Neural cell (in vitro differentiated cells): ENCODE data around the gene NAV1. TPM values are rescaled to one million over a fixed set of nuclear protein-coding genes. Genes with fewer than 3 reads are reported as not detected.

ENCODE experiments used
- H2AFZ ChIP-seq: fragments of 200-600, 300-800 bp; sonication (generic), shearing (Covaris generic); 2 replicates; pipeline ENCODE4 v1.6.0; 2014; ENCODE audit warnings: low read depth, mild to moderate bottlenecking, antibody characterized with exemption, low read length, moderate library complexity
- H3F3A ChIP-seq: fragments of 200-600 bp; shearing (Covaris generic); 2 replicates; pipeline ENCODE4 v1.6.1; 2016; ENCODE audit warnings: mild to moderate bottlenecking, moderate library complexity, mixed read lengths, antibody characterized with exemption, low read length; ENCODE audit not compliant: insufficient read depth, poor library complexity, severe bottlenecking
- H3K27ac ChIP-seq: fragments of 200-600, 300-800 bp; sonication (generic), shearing (Covaris generic); 2 replicates; pipeline ENCODE4 v1.5.1; 2014; ENCODE audit warnings: mild to moderate bottlenecking, low read length, moderate library complexity
- H3K27me3 ChIP-seq: fragments of 300-800, 200-600 bp; sonication (generic), shearing (Covaris generic); 2 replicates; pipeline ENCODE4 v1.6.0; 2014; ENCODE audit warnings: mild to moderate bottlenecking, low read depth, low read length, moderate library complexity; ENCODE audit not compliant: insufficient read depth
- H3K36me3 ChIP-seq: fragments of 300-800, 200-600 bp; sonication (generic), shearing (Covaris generic); 2 replicates; pipeline ENCODE4 v1.5.1; 2014; ENCODE audit warnings: mild to moderate bottlenecking, antibody characterized with exemption, low read length, moderate library complexity; ENCODE audit not compliant: insufficient read depth
- H3K4me2 ChIP-seq: fragments of 300-800, 200-600 bp; sonication (generic), shearing (Covaris generic); 2 replicates; pipeline ENCODE4 v1.6.0; 2014; ENCODE audit warnings: mild to moderate bottlenecking, low read length
- H3K4me3 ChIP-seq: fragments of 300-800, 200-600 bp; sonication (generic), shearing (Covaris generic); 2 replicates; pipeline ENCODE4 v1.5.1; 2014; ENCODE audit warnings: mild to moderate bottlenecking, low read length, moderate library complexity
- H3K79me2 ChIP-seq: fragments of 200-600 bp; shearing (Covaris generic); replicated peaks from 2 replicates; pipeline ENCODE4 v1.6.0; 2014; ENCODE audit warnings: mild to moderate bottlenecking, low read length, moderate library complexity; ENCODE audit not compliant: insufficient read depth
- H3K9ac ChIP-seq: fragments of 300-800, 200-600 bp; sonication (generic), shearing (Covaris generic); 2 replicates; pipeline ENCODE4 v1.6.1; 2016; ENCODE audit warnings: mild to moderate bottlenecking, low read length, mixed read lengths
- H3K9me2 ChIP-seq: fragments of 200-600 bp; shearing (Covaris generic); 2 replicates; pipeline ENCODE4 v1.6.1; 2016; ENCODE audit warnings: mild to moderate bottlenecking, low read length, mixed read lengths; ENCODE audit not compliant: insufficient read depth
- H3K9me3 ChIP-seq: fragments of 200-600, 300-800 bp; sonication (generic), shearing (Covaris generic); 2 replicates; pipeline ENCODE4 v1.6.1; 2016; ENCODE audit warnings: mild to moderate bottlenecking, mixed run types, low read length, moderate library complexity, mixed read lengths
- H4K20me1 ChIP-seq: fragments of 200-600 bp; shearing (Covaris generic); 2 replicates; pipeline ENCODE4 v1.6.1; 2016; ENCODE audit warnings: mild to moderate bottlenecking, mixed run types; ENCODE audit not compliant: insufficient read depth
- EP300 ChIP-seq: fragments of 450-650 bp; conservative IDR thresholded peaks from 2 replicates; pipeline ENCODE4 v1.6.1; 2014; ENCODE audit warnings: antibody characterized with exemption, mild to moderate bottlenecking, moderate library complexity; ENCODE audit not compliant: poor library complexity, severe bottlenecking
- EZH2 ChIP-seq: fragments of 200-600, 300-800 bp; shearing (Covaris generic), sonication (generic); IDR thresholded peaks from 2 replicates; pipeline ENCODE4 v1.6.1; 2014; ENCODE audit warnings: antibody characterized with exemption, low read length, borderline replicate concordance, mild to moderate bottlenecking; ENCODE audit not compliant: insufficient read depth, poor library complexity, severe bottlenecking
- MXI1 ChIP-seq: fragments of 450-650 bp; conservative IDR thresholded peaks from 2 replicates; pipeline ENCODE4 v1.6.1; 2014; ENCODE audit warnings: antibody characterized with exemption, mild to moderate bottlenecking; ENCODE audit not compliant: poor library complexity, severe bottlenecking
- POLR2AphosphoS5 ChIP-seq: IDR thresholded peaks from 2 replicates; pipeline ENCODE4 v1.6.1; 2012
- RAD21 ChIP-seq: fragments of 450-650 bp; conservative IDR thresholded peaks from 2 replicates; pipeline ENCODE4 v1.6.1; 2014; ENCODE audit warnings: antibody characterized with exemption, mild to moderate bottlenecking, moderate library complexity
- SMC3 ChIP-seq: fragments of 450-650 bp; conservative IDR thresholded peaks from 2 replicates; pipeline ENCODE4 v1.6.1; 2014; ENCODE audit warnings: antibody characterized with exemption, mild to moderate bottlenecking, moderate library complexity; ENCODE audit not compliant: poor library complexity
- TAF1 ChIP-seq: IDR thresholded peaks from 2 replicates; pipeline ENCODE4 v1.6.1; 2012; ENCODE audit warnings: low read depth
- polyA plus RNA-seq: library from polyadenylated mRNA; depleted of rRNA; stranded (reverse); fragments of >200 nt; gene quantifications from 2 replicates; pipeline ENCODE4 v1.2.3, GENCODE V29; 2014
- TF ChIP-seq, protein P1 (sequence below): fragments of 450-650 bp; IDR thresholded peaks from 2 replicates; pipeline ENCODE4 v1.5.1; 2014; ENCODE audit warnings: antibody characterized with exemption, mild to moderate bottlenecking, moderate library complexity; ENCODE audit not compliant: poor library complexity, severe bottlenecking
- TF ChIP-seq, protein P2 (sequence below): IDR thresholded peaks from 2 replicates; pipeline ENCODE4 v1.6.1; 2012; ENCODE audit warnings: borderline replicate concordance

Gene NAV1
- polyA plus RNA-seq, 1 donor from 2014 or later = 33.2 TPM

DNA sequence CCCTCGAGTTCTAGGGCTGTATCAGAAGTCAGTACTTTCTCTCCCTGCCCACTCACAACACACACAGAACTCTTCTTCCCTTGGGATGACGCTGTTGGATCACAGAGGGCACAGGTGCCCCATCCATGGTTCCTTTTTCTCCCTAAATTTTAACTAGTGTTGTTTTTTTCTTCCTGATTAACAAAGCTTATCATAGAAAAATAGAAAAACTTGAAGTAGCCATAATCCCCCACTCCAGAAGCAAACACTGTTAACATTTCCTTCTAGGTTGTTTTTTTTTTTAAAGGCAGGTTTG, 27.5 kb downstream of the NAV1 start:
- Histone ChIP-seq H3K4me2 (no peak overlapping the region), H4K20me1 (no peaks in the 10 kb centered on the region), H3K9me2 (no peaks in the 10 kb centered on the region), H3K36me3 (no peaks in the 10 kb centered on the region), H3K27me3 (no peaks in the 10 kb centered on the region), H3K27ac (no peak overlapping the region), H3K79me2 (no peaks in the 10 kb centered on the region), H3F3A (no peaks in the 10 kb centered on the region), H3K4me3 (no peak overlapping the region), H2AFZ (no peak overlapping the region), H3K9me3 (no peaks in the 10 kb centered on the region), H3K9ac (no peak overlapping the region)
- no peak for TF ChIP-seq TAF1
- no peak for TF ChIP-seq RAD21
- TF ChIP-seq, protein P1, sequence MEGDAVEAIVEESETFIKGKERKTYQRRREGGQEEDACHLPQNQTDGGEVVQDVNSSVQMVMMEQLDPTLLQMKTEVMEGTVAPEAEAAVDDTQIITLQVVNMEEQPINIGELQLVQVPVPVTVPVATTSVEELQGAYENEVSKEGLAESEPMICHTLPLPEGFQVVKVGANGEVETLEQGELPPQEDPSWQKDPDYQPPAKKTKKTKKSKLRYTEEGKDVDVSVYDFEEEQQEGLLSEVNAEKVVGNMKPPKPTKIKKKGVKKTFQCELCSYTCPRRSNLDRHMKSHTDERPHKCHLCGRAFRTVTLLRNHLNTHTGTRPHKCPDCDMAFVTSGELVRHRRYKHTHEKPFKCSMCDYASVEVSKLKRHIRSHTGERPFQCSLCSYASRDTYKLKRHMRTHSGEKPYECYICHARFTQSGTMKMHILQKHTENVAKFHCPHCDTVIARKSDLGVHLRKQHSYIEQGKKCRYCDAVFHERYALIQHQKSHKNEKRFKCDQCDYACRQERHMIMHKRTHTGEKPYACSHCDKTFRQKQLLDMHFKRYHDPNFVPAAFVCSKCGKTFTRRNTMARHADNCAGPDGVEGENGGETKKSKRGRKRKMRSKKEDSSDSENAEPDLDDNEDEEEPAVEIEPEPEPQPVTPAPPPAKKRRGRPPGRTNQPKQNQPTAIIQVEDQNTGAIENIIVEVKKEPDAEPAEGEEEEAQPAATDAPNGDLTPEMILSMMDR = no peak
- TF ChIP-seq SMC3 = no peak
- no peak for TF ChIP-seq MXI1
- TF ChIP-seq, protein P2, sequence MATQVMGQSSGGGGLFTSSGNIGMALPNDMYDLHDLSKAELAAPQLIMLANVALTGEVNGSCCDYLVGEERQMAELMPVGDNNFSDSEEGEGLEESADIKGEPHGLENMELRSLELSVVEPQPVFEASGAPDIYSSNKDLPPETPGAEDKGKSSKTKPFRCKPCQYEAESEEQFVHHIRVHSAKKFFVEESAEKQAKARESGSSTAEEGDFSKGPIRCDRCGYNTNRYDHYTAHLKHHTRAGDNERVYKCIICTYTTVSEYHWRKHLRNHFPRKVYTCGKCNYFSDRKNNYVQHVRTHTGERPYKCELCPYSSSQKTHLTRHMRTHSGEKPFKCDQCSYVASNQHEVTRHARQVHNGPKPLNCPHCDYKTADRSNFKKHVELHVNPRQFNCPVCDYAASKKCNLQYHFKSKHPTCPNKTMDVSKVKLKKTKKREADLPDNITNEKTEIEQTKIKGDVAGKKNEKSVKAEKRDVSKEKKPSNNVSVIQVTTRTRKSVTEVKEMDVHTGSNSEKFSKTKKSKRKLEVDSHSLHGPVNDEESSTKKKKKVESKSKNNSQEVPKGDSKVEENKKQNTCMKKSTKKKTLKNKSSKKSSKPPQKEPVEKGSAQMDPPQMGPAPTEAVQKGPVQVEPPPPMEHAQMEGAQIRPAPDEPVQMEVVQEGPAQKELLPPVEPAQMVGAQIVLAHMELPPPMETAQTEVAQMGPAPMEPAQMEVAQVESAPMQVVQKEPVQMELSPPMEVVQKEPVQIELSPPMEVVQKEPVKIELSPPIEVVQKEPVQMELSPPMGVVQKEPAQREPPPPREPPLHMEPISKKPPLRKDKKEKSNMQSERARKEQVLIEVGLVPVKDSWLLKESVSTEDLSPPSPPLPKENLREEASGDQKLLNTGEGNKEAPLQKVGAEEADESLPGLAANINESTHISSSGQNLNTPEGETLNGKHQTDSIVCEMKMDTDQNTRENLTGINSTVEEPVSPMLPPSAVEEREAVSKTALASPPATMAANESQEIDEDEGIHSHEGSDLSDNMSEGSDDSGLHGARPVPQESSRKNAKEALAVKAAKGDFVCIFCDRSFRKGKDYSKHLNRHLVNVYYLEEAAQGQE = no peak
- TF ChIP-seq POLR2AphosphoS5 = no peak
- TF ChIP-seq EZH2 = no peak
- no peak for TF ChIP-seq EP300

DNA sequence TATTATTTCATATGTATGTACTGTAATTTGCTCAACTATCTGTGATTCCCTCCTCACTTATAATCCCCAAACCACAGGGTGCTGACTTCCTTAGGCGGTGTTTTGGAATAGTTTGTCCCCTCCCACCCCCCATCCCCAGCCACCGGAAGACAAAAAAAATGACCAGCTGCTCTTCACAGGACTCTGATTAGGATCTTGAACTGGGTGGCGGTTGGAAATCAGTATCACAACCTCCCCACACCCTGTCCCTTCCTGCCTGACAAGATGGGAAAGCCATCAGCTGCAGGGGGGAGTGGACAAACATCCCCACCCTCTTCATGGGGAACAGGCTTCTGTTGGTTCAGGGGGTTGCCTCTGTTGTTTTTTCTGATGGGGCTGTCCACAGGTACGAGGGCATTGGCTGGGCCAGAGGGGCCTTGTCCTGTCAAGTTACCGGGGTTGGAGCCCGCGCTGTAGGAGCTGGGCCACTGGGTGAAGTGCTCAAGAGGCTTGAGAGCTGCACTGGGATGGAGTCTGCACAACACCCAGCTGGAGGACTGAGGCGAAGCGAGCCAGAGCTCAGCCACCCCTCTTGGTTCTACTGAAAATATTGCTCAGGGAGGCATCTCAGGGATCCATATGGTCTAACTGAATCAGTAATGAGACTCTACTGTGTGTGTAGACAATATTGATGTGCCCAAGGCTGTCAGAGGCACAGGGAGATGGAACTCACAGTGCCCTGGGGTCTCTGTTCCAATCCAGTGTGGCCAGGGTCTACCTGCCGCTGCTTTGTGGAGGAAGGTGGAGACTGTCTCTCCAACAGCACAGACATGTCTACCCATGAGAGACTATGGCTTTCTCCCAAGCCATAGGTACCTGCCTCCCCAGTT, 28.2 kb downstream of the NAV1 start:
- H3K9me3 ChIP-seq = no peaks in the 10 kb centered on the region
- H3K9me2 ChIP-seq = no peaks in the 10 kb centered on the region
- no peaks in the 10 kb centered on the region for H3K36me3 ChIP-seq
- H3K27ac ChIP-seq = no peak overlapping the region
- no peak overlapping the region for H3K9ac ChIP-seq
- no peak overlapping the region for H3K4me2 ChIP-seq
- H3K4me3 ChIP-seq = no peak overlapping the region
- H3K27me3 ChIP-seq = no peaks in the 10 kb centered on the region
- no peak for TF ChIP-seq RAD21
- TF ChIP-seq, protein P2 = no peak
- TF ChIP-seq, protein P1 = no peak
- no peak for TF ChIP-seq EP300
- TF ChIP-seq POLR2AphosphoS5 = no peak
- no peak for TF ChIP-seq TAF1
- TF ChIP-seq MXI1 = no peak
- TF ChIP-seq EZH2 = no peak
- no peak for TF ChIP-seq SMC3
- H2AFZ ChIP-seq = no peak overlapping the region
- no peaks in the 10 kb centered on the region for H3K79me2 ChIP-seq
- no peaks in the 10 kb centered on the region for H3F3A ChIP-seq
- no peaks in the 10 kb centered on the region for H4K20me1 ChIP-seq
